H1 (cell line): ENCODE results near the gene B4GALNT1. TPM values are rescaled to one million over a fixed set of nuclear protein-coding genes. Genes with fewer than 3 reads are reported as not detected.
A peak's percentile ranks its signal among the peaks of the same experiment; 100 is the strongest.

ENCODE experiments used
- CTCF ChIA-PET: fragments of 300-600 bp; sonication (Branson Sonifier 250); formaldehyde crosslinking; loops from one replicate; lab custom pipeline; 2021; ENCODE audit not compliant: partially characterized antibody; lab: Charles Lee
- POLR2A ChIA-PET: fragments of 300-600 bp; sonication (Branson Sonifier 250); formaldehyde crosslinking; loops from one replicate; lab custom pipeline; 2021; ENCODE audit warnings: inconsistent platforms; ENCODE audit not compliant: partially characterized antibody; lab: Charles Lee
- DNase-seq, 2 experiments: peaks; one replicate each; pipeline versions ENCODE4 v3.0.0 to v3.0.0-alpha.2; 2010 to 2022; ENCODE audit warnings: low spot score in 2 of 2, low read depth in 1 of 2, mixed read lengths in 1 of 2
- FAIRE-seq: peaks from 2 replicates; lab custom pipeline; 2011; peaks lifted over from hg19 to GRCh38; lab: Jason Lieb, UNC
- H2AFZ ChIP-seq: 2 replicates; pipeline ENCODE4 v1.8.1; 2012; ENCODE audit warnings: low read length, inconsistent platforms
- H2AK5ac ChIP-seq: 2 replicates; pipeline ENCODE4 v1.6.1; 2013; ENCODE audit warnings: low read depth, low read length
- H2BK120ac ChIP-seq: replicated peaks from 2 replicates; pipeline ENCODE3; 2013; ENCODE audit warnings: low read depth, low read length, inconsistent platforms
- H2BK12ac ChIP-seq: 2 replicates; pipeline ENCODE4 v1.6.1; 2013; ENCODE audit warnings: low read depth, low read length
- H2BK15ac ChIP-seq: 2 replicates; pipeline ENCODE4 v1.6.1; 2013; ENCODE audit warnings: low read length
- H2BK20ac ChIP-seq: 2 replicates; pipeline ENCODE4 v1.6.1; 2013; ENCODE audit warnings: low read length
- H2BK5ac ChIP-seq: 2 replicates; pipeline ENCODE4 v1.6.1; 2013; ENCODE audit warnings: low read depth, low read length
- H3K14ac ChIP-seq: 2 replicates; pipeline ENCODE4 v1.6.1; 2013; ENCODE audit warnings: inconsistent platforms; ENCODE audit not compliant: insufficient read length
- H3K18ac ChIP-seq: 2 replicates; pipeline ENCODE4 v1.6.1; 2013; ENCODE audit warnings: low read length; ENCODE audit errors: extremely low read depth
- H3K23ac ChIP-seq: 2 replicates; pipeline ENCODE4 v1.6.1; 2013; ENCODE audit warnings: inconsistent platforms; ENCODE audit not compliant: insufficient read length
- H3K23me2 ChIP-seq: 2 replicates; pipeline ENCODE4 v1.6.1; 2013; ENCODE audit warnings: low read depth, low read length
- H3K27ac ChIP-seq: 2 replicates; pipeline ENCODE4 v1.6.1; 2011; ENCODE audit warnings: low read depth, low read length, inconsistent platforms
- H3K27me3 ChIP-seq, 4 experiments: replicated peaks in 1 of 4; 1 replicate in 1 of 4; 2 replicates in 3 of 4; pipeline versions ENCODE4 v1.6.1 to v1.8.1; 2011 to 2013; ENCODE audit warnings: low read length in 3 of 4, mild to moderate bottlenecking in 3 of 4, inconsistent platforms in 2 of 4, mixed read lengths in 2 of 4, moderate library complexity in 1 of 4; ENCODE audit not compliant: control insufficient read depth in 3 of 4, insufficient read depth in 3 of 4; ENCODE audit errors: extremely low read depth in 1 of 4
- H3K36me3 ChIP-seq, 4 experiments: 2 replicates each; pipeline versions ENCODE4 v1.6.1 to v1.8.1; 2011 to 2013; ENCODE audit warnings: mild to moderate bottlenecking in 4 of 4, low read length in 3 of 4, moderate library complexity in 2 of 4, control low read depth in 1 of 4, inconsistent platforms in 1 of 4; ENCODE audit not compliant: insufficient read depth in 4 of 4, control insufficient read depth in 2 of 4
- H3K4ac ChIP-seq: replicated peaks from 2 replicates; pipeline ENCODE3; 2013; ENCODE audit warnings: low read length, low read depth, mixed read lengths, inconsistent platforms; ENCODE audit not compliant: insufficient read length
- H3K4me1 ChIP-seq, 4 experiments: replicated peaks in 1 of 4; 1 replicate in 1 of 4; 2 replicates in 3 of 4; pipeline versions ENCODE4 v1.6.1 to v1.8.1; 2011 to 2013; ENCODE audit warnings: low read length in 3 of 4, inconsistent platforms in 2 of 4, mixed read lengths in 1 of 4; ENCODE audit not compliant: insufficient read depth in 4 of 4, control insufficient read depth in 3 of 4
- H3K4me2 ChIP-seq, 2 experiments: 2 replicates each; pipeline versions ENCODE4 v1.6.1 to v1.8.1; 2011 to 2013; ENCODE audit warnings: low read depth in 2 of 2, low read length in 2 of 2, control low read depth in 1 of 2, inconsistent platforms in 1 of 2, mild to moderate bottlenecking in 1 of 2; ENCODE audit not compliant: insufficient read depth in 1 of 2
- H3K4me3 ChIP-seq, 4 experiments: fragments of 200-600, 300-600 bp in 1 of 4; sonication (generic), shearing (Covaris generic), sonication (Bioruptor Twin) in 1 of 4; 2 replicates each; pipeline versions ENCODE4 v1.5.1 to v1.8.1; 2011 to 2016; ENCODE audit warnings: low read length in 4 of 4, low read depth in 3 of 4, control low read depth in 2 of 4, inconsistent platforms in 2 of 4, mild to moderate bottlenecking in 2 of 4, mixed read lengths in 1 of 4, moderate library complexity in 1 of 4; ENCODE audit not compliant: insufficient read depth in 2 of 4; ENCODE audit errors: extremely low read depth in 1 of 4
- H3K56ac ChIP-seq: replicated peaks from 2 replicates; pipeline ENCODE3; 2013; ENCODE audit warnings: low read depth, mild to moderate bottlenecking, mixed read lengths, low read length, inconsistent platforms; ENCODE audit not compliant: insufficient read length
- H3K79me1 ChIP-seq: 2 replicates; pipeline ENCODE4 v1.6.1; 2013; ENCODE audit warnings: low read depth, low read length, control low read depth
- H3K79me2 ChIP-seq, 2 experiments: 2 replicates each; pipeline versions ENCODE4 v1.6.1 to v1.8.1; 2012 to 2013; ENCODE audit warnings: low read length in 2 of 2, mild to moderate bottlenecking in 2 of 2, inconsistent platforms in 1 of 2; ENCODE audit not compliant: insufficient read depth in 2 of 2, control insufficient read depth in 1 of 2
- H3K9ac ChIP-seq, 4 experiments: replicated peaks in 1 of 4; 1 replicate in 1 of 4; 2 replicates in 3 of 4; pipeline versions ENCODE4 v1.6.1 to v1.8.1; 2011 to 2013; ENCODE audit warnings: low read depth in 3 of 4, low read length in 3 of 4, control low read depth in 2 of 4, mild to moderate bottlenecking in 2 of 4, moderate library complexity in 2 of 4, inconsistent platforms in 1 of 4; ENCODE audit errors: extremely low read depth in 1 of 4
- H3K9me3 ChIP-seq, 2 experiments: 2 replicates each; pipeline versions ENCODE4 v1.6.1 to v1.8.1; 2012 to 2013; ENCODE audit warnings: mild to moderate bottlenecking in 2 of 2, moderate library complexity in 2 of 2, control low read depth in 1 of 2, inconsistent platforms in 1 of 2, low read depth in 1 of 2, low read length in 1 of 2, mixed read lengths in 1 of 2; ENCODE audit not compliant: insufficient read depth in 2 of 2
- H4K20me1 ChIP-seq, 2 experiments: replicated peaks in 1 of 2; 2 replicates each; pipeline versions ENCODE3 to v1.8.1; 2011 to 2013; ENCODE audit warnings: inconsistent platforms in 2 of 2, low read length in 2 of 2, mild to moderate bottlenecking in 1 of 2; ENCODE audit not compliant: insufficient read depth in 2 of 2, control insufficient read depth in 1 of 2
- H4K5ac ChIP-seq: 2 replicates; pipeline ENCODE4 v1.6.1; 2013; ENCODE audit warnings: low read length, low read depth, mixed read lengths, inconsistent platforms; ENCODE audit not compliant: insufficient read length
- H4K8ac ChIP-seq: 2 replicates; pipeline ENCODE4 v1.8.0; 2013; ENCODE audit warnings: mild to moderate bottlenecking, moderate library complexity, low read length, inconsistent platforms; ENCODE audit not compliant: insufficient read depth; ENCODE audit errors: extremely low read depth
- H4K91ac ChIP-seq: replicated peaks from 2 replicates; pipeline ENCODE3; 2013; ENCODE audit warnings: low read length, mixed read lengths, inconsistent platforms; ENCODE audit not compliant: insufficient read length
- CBX5 ChIP-seq: fragments of 300-800, 300-1000 bp; sonication (generic); IDR thresholded peaks from 2 replicates; pipeline ENCODE4 v1.7.1; 2016; ENCODE audit warnings: antibody characterized with exemption, low read length, low read depth
- EGR1 ChIP-seq: IDR thresholded peaks from 2 replicates; pipeline ENCODE4 v1.6.1; 2011; ENCODE audit warnings: low read depth, low read length, borderline replicate concordance
- MAFK ChIP-seq: IDR thresholded peaks from 2 replicates; pipeline ENCODE4 v1.6.1; 2012; ENCODE audit warnings: low read depth, mild to moderate bottlenecking, improper control_type of control experiment, low read length
- POLR2A ChIP-seq, 2 experiments: IDR thresholded peaks; 1 replicate in 1 of 2; 2 replicates in 1 of 2; pipeline ENCODE4 v1.6.1; 2011; ENCODE audit warnings: low read depth in 2 of 2, low read length in 2 of 2, mild to moderate bottlenecking in 2 of 2; ENCODE audit errors: control extremely low read depth in 1 of 2
- POLR2AphosphoS5 ChIP-seq: IDR thresholded peaks from 2 replicates; pipeline ENCODE4 v1.6.1; 2011; ENCODE audit warnings: low read depth, low read length
- RBBP5 ChIP-seq: IDR thresholded peaks from 2 replicates; pipeline ENCODE4 v1.7.1; 2012; ENCODE audit warnings: low read depth, mild to moderate bottlenecking, inconsistent platforms, low read length, moderate library complexity, borderline replicate concordance
- RNF2 ChIP-seq: fragments of 200-900, 300-1000 bp; sonication (generic); IDR thresholded peaks from 2 replicates; pipeline ENCODE4 v1.7.1; 2016; ENCODE audit warnings: borderline replicate concordance, low read depth, mild to moderate bottlenecking, antibody characterized with exemption, low read length; ENCODE audit not compliant: poor library complexity, severe bottlenecking; ENCODE audit errors: missing control alignments
- SRF ChIP-seq: IDR thresholded peaks from 2 replicates; pipeline ENCODE4 v1.6.1; 2011; ENCODE audit warnings: mild to moderate bottlenecking, low read depth, low read length, moderate library complexity
- TAF7 ChIP-seq: optimal IDR thresholded peaks from 2 replicates; pipeline ENCODE3; 2011; ENCODE audit warnings: low read depth, mild to moderate bottlenecking, inconsistent platforms, low read length, moderate library complexity, borderline replicate concordance
- WGBS, 2 experiments: shearing (Covaris generic) in 1 of 2; methylation state at CpG; one replicate each; pipeline versions ENCODE4 v1.1.6 to v1.1.7; 2013 to 2015; ENCODE audit warnings: low lambda C conversion rate in 2 of 2, mixed read lengths in 2 of 2, inconsistent platforms in 1 of 2, low coverage in 1 of 2, missing lambda C conversion rate in 1 of 2; ENCODE audit not compliant: insufficient replicate concordance in 2 of 2, insufficient coverage in 1 of 2, insufficient read length in 1 of 2; ENCODE audit errors: extremely low coverage in 1 of 2, missing lambda C conversion rate in 1 of 2; 5-methylcytosine and 5-hydroxymethylcytosine counted together
- polyA plus RNA-seq, 7 experiments: library from polyadenylated mRNA; depleted of rRNA in 3 of 7; stranded (reverse) in 5 of 7; unstranded in 2 of 7; fragments of >200 nt in 5 of 7; fragments of 200-250 nt in 2 of 7; gene quantifications; 1 replicate in 5 of 7; 2 replicates in 1 of 7; 4 replicates in 1 of 7; pipeline versions ENCODE4 v1.2.1 to v1.2.3, GENCODE V29; 2011 to 2013; ENCODE audit warnings: missing spikeins in 2 of 7, mixed read lengths in 2 of 7
- total RNA-seq: library from RNA; stranded (reverse); fragmentation: NEBNext Ultra II Directional; extraction: Animal tissue kit (Norgen Biotek cat#: 25700); gene quantifications from 2 replicates; pipeline ENCODE4 v1.2.1, GENCODE V29; 2021
- TF ChIP-seq, protein P1 (sequence below): IDR thresholded peaks from 2 replicates; pipeline ENCODE4 v1.6.1; 2012; ENCODE audit warnings: inconsistent platforms

B4GALNT1 gene
- total and polyA plus RNA-seq, 2 of the 8 experiments (the other 6 are each of a cell fraction or from before 2014, with no cell fraction given): 1.5 to 2.3 TPM

- Histone ChIP-seq H2BK15ac (no peak overlapping the region), H2BK12ac (0 out of 2 replicates have a peak overlapping the region, but pooled peaks have one; percentile 50), H2BK20ac (no peak overlapping the region), H4K91ac (no peak overlapping the region), H2AFZ (no peak overlapping the region), H3K18ac (peak overlapping the region; percentile 60; the same call in 1 of the 2 replicates), H3K36me3 (no peaks in the 10 kb centered on the region), H3K56ac (no peak overlapping the region), H3K23me2 (peaks cover 7% of the 10 kb centered on the region; the same call in 1 of the 2 replicates), H3K14ac (no peak overlapping the region), H4K8ac (no peak overlapping the region; the same call in 1 of the 2 replicates), H3K79me2 (no peaks in the 10 kb centered on the region), H4K5ac (no peak overlapping the region), H3K9ac (no peak overlapping the region), H3K4ac (no peak overlapping the region), H3K4me1 (peaks cover 0 to 18% (median 11%) of the 10 kb centered on the region in 4 experiments; a peak in 6 of 7 replicates), H3K4me2 (peak overlapping the region; percentile 54 to 74), H3K4me3 (peak overlapping the region; percentile 11 to 48 (median 37); a peak in 7 of 8 replicates), H2BK120ac (no peak overlapping the region), H2AK5ac (no peak overlapping the region; the same call in 1 of the 2 replicates), H3K27me3 (peaks cover 66 to 96% (median 95%) of the 10 kb centered on the region in 4 experiments), H3K23ac (no peak overlapping the region), H3K9me3 (no peaks in the 10 kb centered on the region; a peak in 1 of 4 replicates), H2BK5ac (no peak overlapping the region), H4K20me1 (peaks cover 0 to 33% of the 10 kb centered on the region in 2 experiments), H3K27ac (no peak overlapping the region), H3K79me1 (0 out of 2 replicates have a peak, but pooled peaks cover 2% of the 10 kb centered on the region)
- POLR2A ChIA-PET: interaction anchor here (0.7 to 3.6 kb wide), 16 partner anchors 10 to 125 kb away, joined by 3 to 45 read pairs (median 4); partner anchors contain the start of genes ARHGEF25, B4GALNT1, PIP4K2C and TSPAN31
- 6% methylated on average over 38 of the region's 46 CpGs; no CpG with 5 or more reads in 1 of the 2 experiments for WGBS, 2 experiments
- DNase-seq: peak in 1 of 2 experiments; percentile 75
- FAIRE-seq: no peak
- CTCF ChIA-PET: interaction anchor here (0.8 to 10.7 kb wide), 18 partner anchors 8 to 405 kb away, joined by 3 to 201 read pairs (median 6); partner anchors contain the start of genes ARHGEF25, B4GALNT1, DTX3 and MARCHF9
- TF ChIP-seq POLR2AphosphoS5 (no peak), SRF (no peak), RBBP5 (no peak), TAF7 (no peak), CBX5 (no peak), POLR2A (IDR thresholded peaks at IDR 0.05; ENCODE audit: control extremely low read depth in 1 of 2, low read depth in 2 of 2, low read length in 2 of 2) (no peak), EGR1 (no peak), RNF2 (peak; percentile 71), MAFK (no peak)
- TF ChIP-seq, protein P1, sequence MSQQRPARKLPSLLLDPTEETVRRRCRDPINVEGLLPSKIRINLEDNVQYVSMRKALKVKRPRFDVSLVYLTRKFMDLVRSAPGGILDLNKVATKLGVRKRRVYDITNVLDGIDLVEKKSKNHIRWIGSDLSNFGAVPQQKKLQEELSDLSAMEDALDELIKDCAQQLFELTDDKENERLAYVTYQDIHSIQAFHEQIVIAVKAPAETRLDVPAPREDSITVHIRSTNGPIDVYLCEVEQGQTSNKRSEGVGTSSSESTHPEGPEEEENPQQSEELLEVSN: peak; percentile 53
Observed at GRCh38 chr12:57619434-57620244, 13.4 kb downstream of the B4GALNT1 start.
